ENCODE measurements around the gene IKZF3.
"Not testable (repeated sequence)": the region's sequence is repeated elsewhere in the genome, so short reads cannot be mapped to it uniquely, and the experiment has no call there.

The IKZF3 gene

DNA sequence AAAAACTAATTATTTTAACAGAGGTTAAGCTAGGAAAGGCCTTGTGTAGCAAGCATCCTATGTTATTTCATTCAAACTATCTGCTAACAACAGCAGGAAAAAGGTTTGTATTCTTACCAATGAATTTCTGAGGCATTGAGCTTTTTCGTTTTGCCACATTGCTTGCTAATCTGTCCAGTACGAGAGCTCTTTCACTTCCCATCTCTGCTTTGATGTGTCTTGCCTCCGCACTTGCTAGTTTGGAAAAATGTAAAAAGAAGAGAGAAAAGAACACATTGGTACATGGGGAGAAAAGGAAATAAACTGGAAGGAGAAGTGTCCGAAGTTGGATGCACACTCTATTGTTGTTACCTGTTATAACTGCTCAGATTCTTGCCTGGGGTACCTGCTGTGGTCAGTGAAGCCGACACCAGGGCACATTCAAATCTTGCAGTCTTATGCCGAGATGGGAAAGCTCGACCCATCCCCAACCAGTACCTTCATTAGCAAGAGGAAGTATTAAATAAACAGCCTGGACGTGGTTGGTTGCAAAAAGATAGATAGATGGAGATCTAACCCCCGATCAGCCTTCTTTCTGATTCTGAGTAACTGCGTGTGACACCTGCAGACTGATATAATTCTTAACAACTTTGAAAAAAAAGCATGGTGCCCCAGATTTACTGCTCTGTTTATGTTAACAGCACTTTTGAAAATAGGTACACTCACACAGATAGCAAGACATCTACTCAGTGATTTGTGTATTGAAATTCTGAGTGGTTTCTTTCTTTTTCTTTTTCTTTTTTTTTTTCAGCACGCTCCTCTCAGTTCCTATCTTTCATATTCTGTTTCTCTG, 86.4 kb downstream of the IKZF3 start:
- DNase-seq (ENCODE audit: low spot score), result no peak

- no peak for DNase-seq (ENCODE audit: low spot score)
Observed at GRCh38 chr17:39776252-39776651, 87.9 kb downstream of the IKZF3 start.

GRCh38 chr17:39775031-39775430, 89.1 kb downstream of the IKZF3 start:
- DNase-seq (ENCODE audit: low spot score), result no peak

DNA sequence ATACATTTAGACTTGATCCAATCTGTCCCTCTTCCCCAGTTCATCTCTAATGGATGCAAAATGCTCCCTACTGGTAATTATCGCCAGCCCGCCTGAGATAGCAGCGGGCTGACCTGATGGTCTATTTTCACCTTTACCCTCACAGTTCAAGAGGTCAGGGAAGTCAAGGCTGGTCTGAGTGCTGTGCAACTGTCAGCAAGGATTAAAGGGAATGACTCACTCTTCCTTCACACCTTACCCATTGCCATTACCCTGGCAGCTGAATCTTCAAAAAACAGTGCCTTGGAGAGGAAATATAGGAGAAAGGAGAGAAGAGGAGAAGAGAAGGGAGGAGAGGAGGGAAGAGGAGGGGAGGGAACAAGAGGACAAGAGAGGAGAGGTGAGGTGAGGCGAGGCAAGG, 90.1 kb downstream of the IKZF3 start:
- DNase-seq (ENCODE audit: low spot score), result no peak

DNA sequence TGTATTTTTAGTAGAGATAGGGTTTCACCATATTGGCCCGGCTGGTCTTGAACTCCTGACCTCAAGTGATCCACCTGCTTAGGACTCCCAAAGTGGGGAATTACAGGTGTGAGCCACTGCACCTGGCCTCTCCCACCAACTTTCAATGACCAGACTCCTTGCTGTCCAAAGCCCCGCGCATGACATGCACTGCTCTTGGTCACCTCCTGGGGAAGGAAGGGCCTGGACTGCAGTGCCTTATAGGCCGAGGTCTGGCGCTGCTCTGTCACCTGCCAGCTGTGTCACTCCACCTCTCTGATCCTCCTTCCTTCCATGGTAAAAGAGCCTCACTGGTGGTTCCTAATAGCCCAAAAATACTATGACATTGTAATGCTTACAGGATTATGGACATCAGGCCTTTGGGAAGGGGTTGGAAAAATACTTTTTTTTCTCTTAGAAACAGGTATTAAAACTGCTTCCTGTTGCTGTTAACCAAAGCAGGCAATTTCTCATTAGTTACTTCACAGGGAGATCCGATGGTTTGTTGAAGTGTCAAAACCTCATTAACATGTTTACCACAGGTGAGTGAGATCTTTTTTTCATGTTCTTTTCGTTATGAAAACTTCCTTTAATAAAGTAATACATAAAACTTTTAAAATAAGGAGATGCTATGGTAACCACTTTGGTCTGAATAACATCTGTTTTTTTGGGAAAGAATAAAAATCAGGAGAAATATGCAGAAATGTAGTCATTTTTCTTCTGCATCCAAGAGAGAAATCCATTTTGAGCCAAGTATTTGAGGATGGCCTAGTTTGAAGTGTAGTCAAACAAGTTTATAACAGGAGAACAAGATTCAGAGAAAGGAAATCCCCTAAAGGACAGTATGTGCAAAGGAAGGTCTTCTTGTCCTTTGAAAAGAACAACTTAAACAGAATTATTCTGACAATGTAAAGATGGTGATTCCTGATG, 90.9 kb downstream of the IKZF3 start:
- DNase-seq (ENCODE audit: low spot score), result no peak

DNA sequence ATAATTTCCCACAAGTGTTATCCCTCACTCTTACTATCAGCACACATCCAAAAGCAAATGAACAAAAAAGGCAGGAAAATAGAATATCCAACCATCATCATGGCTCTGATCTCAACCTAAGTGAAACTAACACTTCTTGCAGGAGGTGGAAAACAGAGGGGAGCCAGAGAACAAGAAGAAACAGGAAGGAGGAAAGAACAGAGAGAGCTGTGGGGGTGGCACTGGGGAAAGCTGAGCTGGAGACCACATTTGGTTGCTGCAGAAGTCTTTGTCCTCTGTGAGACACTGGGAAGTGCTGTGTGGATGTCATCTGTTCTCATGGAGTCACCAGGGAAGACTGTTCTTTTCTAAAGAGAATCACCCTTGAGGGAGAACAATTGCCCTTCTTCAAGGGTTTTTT, 91.7 kb downstream of the IKZF3 start:
- no peak for DNase-seq (ENCODE audit: low spot score)

DNA sequence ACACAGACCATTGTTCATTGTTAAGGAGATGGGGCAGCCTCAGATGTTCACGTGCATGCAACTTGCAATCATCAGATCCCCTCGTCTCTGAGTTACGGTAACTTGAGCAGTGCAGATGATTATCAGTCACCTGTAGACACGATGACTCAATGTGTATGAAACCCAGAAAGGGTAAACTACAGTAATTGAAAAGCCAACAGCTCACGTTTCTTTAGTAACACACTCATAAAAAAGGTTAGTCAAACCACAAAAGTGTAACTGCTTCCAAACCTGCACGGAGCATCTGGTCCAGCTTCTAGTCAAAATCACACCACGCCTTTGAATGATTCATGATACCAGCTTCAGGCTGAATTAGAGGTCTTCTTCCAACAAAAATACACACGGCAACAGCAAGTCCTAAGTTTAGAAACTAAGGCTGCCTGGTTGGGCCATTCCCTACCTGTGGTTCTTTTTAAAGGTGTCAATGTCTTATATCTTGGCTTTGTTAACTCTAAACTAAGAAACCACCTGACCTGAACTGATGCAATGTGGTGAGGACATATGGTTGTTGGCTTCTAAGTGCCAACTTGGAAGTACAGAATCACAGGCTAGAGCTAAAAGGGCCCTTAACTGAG, 94.0 kb downstream of the IKZF3 start:
- no peak for DNase-seq (ENCODE audit: low spot score)

DNA sequence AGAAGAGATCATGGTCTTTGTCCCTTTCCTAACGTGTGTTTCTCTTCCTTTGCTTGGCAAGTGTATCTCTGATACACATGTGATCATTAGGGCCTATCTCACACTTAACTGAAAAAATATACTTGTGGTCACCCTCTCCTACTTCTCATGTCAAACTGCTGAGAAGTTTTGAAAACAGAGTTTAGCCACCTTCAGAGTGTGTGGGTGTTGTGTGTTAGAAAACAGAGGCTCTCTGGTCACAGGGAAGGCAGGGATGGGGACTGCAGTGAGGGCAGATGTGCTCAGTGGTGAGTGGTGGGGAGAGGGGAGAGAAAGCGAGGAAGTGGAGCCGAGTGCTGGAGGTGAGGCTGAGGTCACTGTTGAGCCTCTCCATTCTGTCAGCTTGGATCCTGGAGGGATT, 97.0 kb downstream of the IKZF3 start:
- no peak for DNase-seq (ENCODE audit: low spot score)

- no peak for DNase-seq (ENCODE audit: low spot score)
Observed at GRCh38 chr17:39765766-39766165, 98.3 kb downstream of the IKZF3 start.

- DNase-seq (ENCODE audit: low spot score), result no peak
Observed at GRCh38 chr17:39765175-39765574, 98.9 kb downstream of the IKZF3 start.

DNA sequence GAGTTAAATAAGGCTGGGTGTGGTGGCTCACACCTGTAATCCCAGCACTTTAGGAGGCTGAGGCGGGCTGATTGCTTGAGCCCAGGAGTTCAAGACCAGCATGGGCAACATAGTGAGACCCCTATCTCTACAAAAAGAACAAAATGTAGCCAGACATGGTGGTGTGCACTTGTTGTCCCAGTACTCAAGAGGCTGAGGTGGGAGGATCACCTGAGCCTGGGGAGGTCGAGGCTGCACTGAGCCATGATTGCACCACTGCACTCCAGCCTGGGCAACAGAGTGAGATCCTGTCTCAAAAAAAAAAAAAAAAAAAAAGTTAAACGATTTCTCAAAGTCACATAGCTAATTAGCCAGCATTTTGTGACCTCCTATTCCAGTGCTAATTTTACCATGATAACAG, 99.9 kb downstream of the IKZF3 start:
- not testable (repeated sequence) for DNase-seq (ENCODE audit: low spot score)

GRCh38 chr17:39763051-39763820, 100.9 kb downstream of the IKZF3 start:
- DNase-seq (ENCODE audit: low spot score), result no peak

DNA sequence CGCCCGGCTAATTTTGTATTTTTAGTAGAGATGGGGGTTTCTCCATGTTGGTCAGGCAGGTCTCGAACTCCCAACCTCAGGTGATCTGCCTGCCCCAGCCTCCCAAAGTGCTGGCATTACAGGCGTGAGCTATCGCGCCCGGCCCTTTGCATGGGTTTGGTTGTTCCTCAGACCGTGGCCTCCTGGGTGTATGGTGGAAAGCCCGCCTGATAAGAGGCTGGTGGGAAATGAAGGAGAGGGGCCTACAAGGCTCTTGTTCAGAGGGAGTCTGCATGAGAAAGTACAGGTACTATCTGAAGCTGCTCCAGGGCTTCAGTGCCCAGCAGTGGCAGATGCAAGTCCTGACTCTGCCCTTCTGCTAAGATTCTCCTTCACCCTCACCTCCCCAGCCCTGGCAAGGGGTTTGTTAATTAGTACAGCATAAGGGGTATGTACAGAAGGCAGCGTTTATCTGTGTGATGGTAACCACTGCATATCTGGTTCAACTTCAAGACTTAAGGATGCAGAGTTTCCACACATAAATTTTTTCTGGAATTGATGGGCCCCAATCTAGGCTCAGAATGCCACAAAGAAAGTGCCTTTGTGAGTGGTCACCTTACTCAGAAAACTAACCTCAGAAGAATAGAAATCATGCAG, 102.1 kb downstream of the IKZF3 start:
- no peak for DNase-seq (ENCODE audit: low spot score)

DNA sequence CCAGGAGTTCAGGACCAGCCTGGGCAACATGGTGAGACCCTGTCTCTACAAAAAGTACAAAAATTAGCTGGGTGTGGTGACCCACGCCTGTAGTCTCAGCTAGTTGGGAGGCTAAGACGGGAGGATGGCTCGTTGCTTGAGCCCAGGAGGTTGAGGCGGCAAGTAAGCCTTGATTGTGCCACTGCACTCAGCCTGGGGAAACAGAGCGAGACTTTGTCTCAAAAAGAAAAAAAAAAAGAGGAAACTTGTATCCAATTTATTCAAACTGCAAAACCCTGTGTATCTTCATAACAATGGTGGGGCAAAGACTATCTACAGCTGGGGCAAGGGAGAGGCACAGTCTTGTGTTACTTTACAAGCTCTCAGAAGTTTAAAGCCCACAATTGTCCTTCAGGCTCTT, 104.9 kb downstream of the IKZF3 start:
- no peak for DNase-seq (ENCODE audit: low spot score)

GRCh38 chr17:39757931-39758873, 105.9 kb downstream of the IKZF3 start:
- DNase-seq (ENCODE audit: low spot score), result no peak

DNA sequence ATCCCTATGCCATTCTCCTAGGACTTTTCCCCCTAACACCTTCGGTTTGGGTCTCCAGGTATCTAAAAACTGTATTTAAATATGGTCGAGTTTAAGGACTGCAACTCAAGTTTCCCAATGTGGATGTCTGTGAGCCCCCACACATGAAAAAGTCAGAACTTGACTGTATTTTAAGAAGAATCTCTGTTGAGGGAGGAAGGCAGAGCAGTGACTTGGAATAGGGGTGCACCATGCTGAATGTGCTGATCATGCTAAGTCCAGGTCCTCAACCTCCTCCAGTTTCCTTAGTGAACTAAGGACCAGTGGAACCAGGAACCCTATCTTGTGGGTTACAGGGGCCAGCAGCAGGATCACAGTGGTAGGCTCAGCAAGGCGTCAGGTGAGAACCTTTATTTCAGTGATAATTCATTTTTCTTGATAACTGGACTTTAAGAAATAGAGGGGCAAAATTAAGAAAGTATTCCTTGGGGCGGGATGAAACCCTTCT, 106.9 kb downstream of the IKZF3 start:
- no peak for DNase-seq (ENCODE audit: low spot score)

GRCh38 chr17:39756380-39757079, 107.6 kb downstream of the IKZF3 start:
- no peak for DNase-seq (ENCODE audit: low spot score)

- no peak for DNase-seq (ENCODE audit: low spot score)
Observed at GRCh38 chr17:39755554-39756379, 108.3 kb downstream of the IKZF3 start.

Data from putamen (tissue), 1 donor.